ENCODE measurements around the gene RPS21.
"Not testable (repeated sequence)": the region's sequence is repeated elsewhere in the genome, so short reads cannot be mapped to it uniquely, and the experiment has no call there.

Gene RPS21

GRCh38 chr20:62420846-62421715 lies 34.2 kb downstream of the RPS21 start:
- TF ChIP-seq CTCF (IDR thresholded peaks at IDR 0.05; ENCODE audit: control insufficient read depth, insufficient read depth, low read depth, low read length, missing control alignments) = no peak
- DNase-seq (ENCODE audit: low read depth) = no peak
- H3K4me3 ChIP-seq (ENCODE audit: control insufficient read depth, low read depth, low read length) = no peak overlapping the region

- DNase-seq (ENCODE audit: low read depth) = no peak
- TF ChIP-seq CTCF (IDR thresholded peaks at IDR 0.05; ENCODE audit: control insufficient read depth, insufficient read depth, low read depth, low read length, missing control alignments) = no peak
Observed at GRCh38 chr20:62421716-62421990, 34.8 kb downstream of the RPS21 start.

GRCh38 chr20:62422636-62423325 lies 35.9 kb downstream of the RPS21 start:
- DNase-seq (ENCODE audit: low read depth) = no peak
- no peak for TF ChIP-seq CTCF (IDR thresholded peaks at IDR 0.05; ENCODE audit: control insufficient read depth, insufficient read depth, low read depth, low read length, missing control alignments)
- no peak overlapping the region for H3K4me3 ChIP-seq (ENCODE audit: control insufficient read depth, low read depth, low read length)

More at GRCh38 chr20:62421716-62421990, 34.8 kb downstream of the RPS21 start:
- no peak overlapping the region for H3K4me3 ChIP-seq (ENCODE audit: control insufficient read depth, low read depth, low read length)

GRCh38 chr20:62423326-62423706 lies 36.4 kb downstream of the RPS21 start:
- no peak overlapping the region for H3K4me3 ChIP-seq (ENCODE audit: control insufficient read depth, low read depth, low read length)
- no peak for DNase-seq (ENCODE audit: low read depth)
- TF ChIP-seq CTCF (IDR thresholded peaks at IDR 0.05; ENCODE audit: control insufficient read depth, insufficient read depth, low read depth, low read length, missing control alignments) = no peak

GRCh38 chr20:62424249-62425107 lies 37.6 kb downstream of the RPS21 start:
- H3K4me3 ChIP-seq (ENCODE audit: control insufficient read depth, low read depth, low read length) = no peak overlapping the region
- TF ChIP-seq CTCF (IDR thresholded peaks at IDR 0.05; ENCODE audit: control insufficient read depth, insufficient read depth, low read depth, low read length, missing control alignments) = no peak
- DNase-seq (ENCODE audit: low read depth) = no peak

- no peak overlapping the region for H3K4me3 ChIP-seq (ENCODE audit: control insufficient read depth, low read depth, low read length)
- DNase-seq (ENCODE audit: low read depth) = no peak
- TF ChIP-seq CTCF (IDR thresholded peaks at IDR 0.05; ENCODE audit: control insufficient read depth, insufficient read depth, low read depth, low read length, missing control alignments) = no peak
Observed at GRCh38 chr20:62425281-62426058, 38.6 kb downstream of the RPS21 start.

- DNase-seq (ENCODE audit: low read depth); H3K4me3 ChIP-seq (ENCODE audit: control insufficient read depth, low read depth, low read length): not testable (repeated sequence)
Observed at GRCh38 chr20:62426059-62426348, 39.1 kb downstream of the RPS21 start.

Data from AG09309 (cell line).